ENCODE data around the gene ENPP3. TPM values are rescaled to one million over a fixed set of nuclear protein-coding genes. Genes with fewer than 3 reads are reported as not detected.

Gene ENPP3
- total and polyA plus RNA-seq, 2 donors (not counting 1 experiment from before 2014, with no cell fraction given), result 0.18 to 0.25 TPM

DNA sequence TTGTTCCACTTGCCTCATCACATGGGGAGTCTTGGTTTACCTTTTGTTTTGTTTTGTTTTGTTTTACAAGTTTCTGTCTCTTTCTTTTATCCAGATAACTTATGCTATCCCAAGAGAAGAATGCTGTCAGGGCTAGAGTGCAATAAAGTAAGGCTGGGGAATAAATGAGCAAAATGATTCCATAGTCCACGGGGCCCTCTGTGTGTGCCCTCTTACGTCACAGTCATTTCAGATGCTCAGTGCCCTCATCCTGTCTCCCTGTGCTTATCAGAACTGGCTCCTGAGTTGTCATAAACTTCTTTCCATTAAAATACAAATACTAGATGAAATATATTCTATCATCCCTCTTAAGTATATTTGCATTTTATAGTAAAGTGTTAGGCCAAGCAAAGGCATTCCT lies 139.9 kb downstream of the ENPP3 start:
- Histone ChIP-seq H3K27ac (ENCODE audit: low read length in 2 of 2) (no peak overlapping the region), H2AFZ (ENCODE audit: insufficient read depth, low read depth, low read length, poor library complexity, severe bottlenecking) (no peak overlapping the region), H4K20me1 (ENCODE audit: control insufficient read depth, insufficient read depth, low read length, poor library complexity, severe bottlenecking) (no peaks in the 10 kb centered on the region), H3K4me1 (ENCODE audit: control insufficient read depth in 2 of 2, insufficient read depth in 2 of 2, low read length in 2 of 2) (no peaks in the 10 kb centered on the region), H3K79me2 (ENCODE audit: control insufficient read depth, insufficient read depth, low read length) (no peaks in the 10 kb centered on the region), H3K36me3 (replicated peaks in 1 of 2; ENCODE audit: control extremely low read depth in 1 of 2, control insufficient read depth in 1 of 2, extremely low read depth in 1 of 2, insufficient read depth in 2 of 2, low read length in 1 of 2) (no peaks in the 10 kb centered on the region), H3K9ac (ENCODE audit: low read length) (no peak overlapping the region), H3K9me3 (ENCODE audit: control extremely low read depth in 1 of 3, control insufficient read depth in 2 of 3, insufficient read depth in 1 of 3, low read length in 2 of 3) (no peaks in the 10 kb centered on the region), H3K4me3 (ENCODE audit: control extremely low read depth in 1 of 5, extremely low read depth in 1 of 5, insufficient read depth in 1 of 5, low read depth in 2 of 5, low read length in 4 of 5) (no peak overlapping the region), H3K4me2 (replicated peaks; ENCODE audit: low read depth, low read length, poor library complexity, severe bottlenecking) (no peak overlapping the region), H3K27me3 (replicated peaks in 1 of 4; ENCODE audit: control extremely low read depth in 1 of 4, control insufficient read depth in 3 of 4, insufficient read depth in 4 of 4, low read length in 3 of 4) (peaks cover 0 to 4% (median 0%) of the 10 kb centered on the region in 4 experiments)
- ChIA-PET POLR2A (no interaction called here), CTCF (no interaction called here)
- ATAC-seq (ENCODE audit: low read depth), result no peak
- Mint-ChIP-seq H3K4me3 (no peak overlapping the region), H3K4me1 (no peaks in the 10 kb centered on the region), H3K27ac (no peak overlapping the region), H3K9me3 (ENCODE audit: insufficient read depth) (no peaks in the 10 kb centered on the region), H3K27me3 (peaks cover 10% of the 10 kb centered on the region)
- no peak for TF ChIP-seq EZH2 (IDR thresholded peaks at IDR 0.05; ENCODE audit: borderline replicate concordance, insufficient read depth, low read depth, low read length, poor library complexity, severe bottlenecking)
- TF ChIP-seq, protein P1, sequence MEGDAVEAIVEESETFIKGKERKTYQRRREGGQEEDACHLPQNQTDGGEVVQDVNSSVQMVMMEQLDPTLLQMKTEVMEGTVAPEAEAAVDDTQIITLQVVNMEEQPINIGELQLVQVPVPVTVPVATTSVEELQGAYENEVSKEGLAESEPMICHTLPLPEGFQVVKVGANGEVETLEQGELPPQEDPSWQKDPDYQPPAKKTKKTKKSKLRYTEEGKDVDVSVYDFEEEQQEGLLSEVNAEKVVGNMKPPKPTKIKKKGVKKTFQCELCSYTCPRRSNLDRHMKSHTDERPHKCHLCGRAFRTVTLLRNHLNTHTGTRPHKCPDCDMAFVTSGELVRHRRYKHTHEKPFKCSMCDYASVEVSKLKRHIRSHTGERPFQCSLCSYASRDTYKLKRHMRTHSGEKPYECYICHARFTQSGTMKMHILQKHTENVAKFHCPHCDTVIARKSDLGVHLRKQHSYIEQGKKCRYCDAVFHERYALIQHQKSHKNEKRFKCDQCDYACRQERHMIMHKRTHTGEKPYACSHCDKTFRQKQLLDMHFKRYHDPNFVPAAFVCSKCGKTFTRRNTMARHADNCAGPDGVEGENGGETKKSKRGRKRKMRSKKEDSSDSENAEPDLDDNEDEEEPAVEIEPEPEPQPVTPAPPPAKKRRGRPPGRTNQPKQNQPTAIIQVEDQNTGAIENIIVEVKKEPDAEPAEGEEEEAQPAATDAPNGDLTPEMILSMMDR (IDR thresholded peaks at IDR 0.05), result no peak
- no peak for DNase-seq
- 100% methylated on average over 1 of the region's 2 CpGs for WGBS (ENCODE audit: insufficient coverage)
- intact Hi-C loops (cut with micrococcal nuclease), result no loop called here

DNA sequence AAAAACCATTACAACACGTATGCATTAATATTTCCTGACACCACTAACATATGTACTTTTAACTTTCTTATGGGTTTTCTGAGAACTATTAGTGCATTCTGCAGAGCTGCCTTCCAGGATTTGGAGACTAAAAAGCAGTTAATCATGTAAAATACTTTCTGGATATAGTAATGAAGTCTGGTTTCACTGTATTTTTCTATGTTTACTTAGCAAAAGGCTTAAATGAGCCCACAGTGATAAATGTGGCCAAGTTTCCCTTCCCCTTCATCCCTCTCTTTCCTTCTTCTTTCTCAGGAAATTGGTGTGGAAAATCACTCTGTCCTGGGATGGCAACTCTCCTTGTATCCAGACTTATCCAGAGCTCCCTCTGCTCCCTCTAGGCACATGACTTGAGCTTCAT lies 141.1 kb downstream of the ENPP3 start:
- H3K4me1 ChIP-seq (ENCODE audit: control insufficient read depth in 2 of 2, insufficient read depth in 2 of 2, low read length in 2 of 2), result no peaks in the 10 kb centered on the region
- H2AFZ ChIP-seq (ENCODE audit: insufficient read depth, low read depth, low read length, poor library complexity, severe bottlenecking), result no peak overlapping the region
- H3K36me3 ChIP-seq (replicated peaks in 1 of 2; ENCODE audit: control extremely low read depth in 1 of 2, control insufficient read depth in 1 of 2, extremely low read depth in 1 of 2, insufficient read depth in 2 of 2, low read length in 1 of 2), result no peaks in the 10 kb centered on the region
- H3K4me2 ChIP-seq (replicated peaks; ENCODE audit: low read depth, low read length, poor library complexity, severe bottlenecking), result no peak overlapping the region
- ChIA-PET CTCF (no interaction called here), POLR2A (no interaction called here)
- no peaks in the 10 kb centered on the region for H4K20me1 ChIP-seq (ENCODE audit: control insufficient read depth, insufficient read depth, low read length, poor library complexity, severe bottlenecking)
- no peaks in the 10 kb centered on the region for H3K27me3 ChIP-seq (replicated peaks in 1 of 4; ENCODE audit: control extremely low read depth in 1 of 4, control insufficient read depth in 3 of 4, insufficient read depth in 4 of 4, low read length in 3 of 4)
- no peaks in the 10 kb centered on the region for H3K4me1 Mint-ChIP-seq
- H3K4me3 ChIP-seq (ENCODE audit: control extremely low read depth in 1 of 5, extremely low read depth in 1 of 5, insufficient read depth in 1 of 5, low read depth in 2 of 5, low read length in 4 of 5), result no peak overlapping the region
- DNase-seq (no peak), ATAC-seq (ENCODE audit: low read depth) (no peak)
- H3K27ac Mint-ChIP-seq, result no peak overlapping the region
- no peak overlapping the region for H3K4me3 Mint-ChIP-seq
- no peak overlapping the region for H3K27ac ChIP-seq (ENCODE audit: low read length in 2 of 2)
- H3K79me2 ChIP-seq (ENCODE audit: control insufficient read depth, insufficient read depth, low read length), result no peaks in the 10 kb centered on the region
- no peak for TF ChIP-seq EZH2 (IDR thresholded peaks at IDR 0.05; ENCODE audit: borderline replicate concordance, insufficient read depth, low read depth, low read length, poor library complexity, severe bottlenecking)
- TF ChIP-seq, protein P1 (IDR thresholded peaks at IDR 0.05), result no peak
- peaks cover 4% of the 10 kb centered on the region for H3K27me3 Mint-ChIP-seq
- H3K9me3 Mint-ChIP-seq (ENCODE audit: insufficient read depth), result no peaks in the 10 kb centered on the region
- intact Hi-C loops (cut with micrococcal nuclease), result no loop called here
- no peak overlapping the region for H3K9ac ChIP-seq (ENCODE audit: low read length)
- no peaks in the 10 kb centered on the region for H3K9me3 ChIP-seq (ENCODE audit: control extremely low read depth in 1 of 3, control insufficient read depth in 2 of 3, insufficient read depth in 1 of 3, low read length in 2 of 3)
- no CpG with 5 or more reads among the region's 1 CpG for WGBS (ENCODE audit: insufficient coverage)
